Adrenal gland (tissue), 12 donors: Measurements from ENCODE around the gene NXPH1. TPM values are rescaled to one million over a fixed set of nuclear protein-coding genes. Genes with fewer than 3 reads are reported as not detected.

Experiments
- DNase-seq, 7 donors: peaks; one replicate each; pipeline ENCODE4 v3.0.0-alpha.2; 2019 to 2020
- H3K27ac ChIP-seq, 5 donors: fragments of 200-600 bp; sonication (generic) in 4 of 5; 1 replicate in 3 of 5; 2 replicates in 2 of 5; pipeline versions ENCODE4 v1.5.1 to v1.8.0; 2016 to 2020; ENCODE audit warnings: mild to moderate bottlenecking in 1 of 5
- H3K27me3 ChIP-seq: fragments of 200-600 bp; 2 replicates; pipeline ENCODE4 v1.8.0; 2021
- H3K36me3 ChIP-seq, 2 donors: fragments of 200-600 bp; replicated peaks in 1 of 2; 1 replicate in 1 of 2; 2 replicates in 1 of 2; pipeline versions ENCODE4 v1.5.1 to v1.8.0; 2018 to 2022
- H3K4me1 ChIP-seq, 2 donors: fragments of 200-600 bp; replicated peaks in 1 of 2; 1 replicate in 1 of 2; 2 replicates in 1 of 2; pipeline versions ENCODE4 v1.5.1 to v1.8.0; 2018 to 2021
- H3K4me3 ChIP-seq, 4 donors: fragments of 200-600 bp; sonication (generic) in 3 of 4; one replicate each; pipeline ENCODE4 v1.5.1; 2016 to 2018
- H3K9me3 ChIP-seq, 3 donors: fragments of 200-600 bp; sonication (generic) in 1 of 3; replicated peaks in 1 of 3; 1 replicate in 2 of 3; 2 replicates in 1 of 3; pipeline versions ENCODE4 v1.5.1 to v1.8.0; 2016 to 2021
- CTCF ChIP-seq, 6 experiments: fragments of 450-650 bp in 4 of 6; fragments of 200-600 bp in 2 of 6; sonication (generic) in 1 of 6; IDR thresholded peaks; 1 replicate in 5 of 6; 2 replicates in 1 of 6; pipeline versions ENCODE4 v1.5.1 to v1.8.0; 2016 to 2021; ENCODE audit warnings: antibody characterized with exemption in 6 of 6, mild to moderate bottlenecking in 2 of 6, moderate library complexity in 1 of 6
- POLR2A ChIP-seq, 2 donors: fragments of 450-650 bp; IDR thresholded peaks; one replicate each; pipeline ENCODE4 v1.6.1; 2017; ENCODE audit warnings: antibody characterized with exemption in 2 of 2, mild to moderate bottlenecking in 2 of 2, moderate library complexity in 1 of 2
- WGBS, 4 donors: extraction: QIAGEN DNeasy Blood & Tissue Kit in 2 of 4; methylation state at CpG; one replicate each; pipeline versions ENCODE4 v1.1.5 to v1.1.7; 2013 to 2017; 5-methylcytosine and 5-hydroxymethylcytosine counted together
- intact Hi-C, 2 donors: fragments of 100-400 bp; cut with DNase I; formaldehyde crosslinking; loops; one replicate each; pipeline versions ENCODE4 v1.14.1 to v1.15.0; 2022 to 2023
- polyA plus RNA-seq, 3 donors: library from polyadenylated mRNA; stranded (reverse); fragments of 200-250 nt in 2 of 3; fragments of 350-450 nt in 1 of 3; fragmentation: Illumina TruSeq in 1 of 3; extraction: RNeasy Lipid Tissue Mini Kit (QIAGEN cat#74804) in 1 of 3; gene quantifications; one replicate each; pipeline ENCODE4 v1.2.3, GENCODE V29; 2013 to 2014
- total RNA-seq, 9 donors: library from RNA; depleted of rRNA in 4 of 9; stranded (reverse); fragments of >200 nt in 4 of 9; fragments of 120-200 nt in 1 of 9; fragmentation: NEBNext Ultra II Directional in 1 of 9; extraction: Animal tissue kit (Norgen Biotek cat#: 25700) in 1 of 9; gene quantifications; one replicate each; pipeline versions ENCODE4 v1.1.0 to v1.2.4, GENCODE V29; 2013 to 2023
- donor health status: healthy with polysubstance abuse.
- donor health status: Bipolar disorder and iron deficiency.
- donor health status: DM: yes; HTN: yes; CAD: no.
- donor health status: DM: no; HTN: no; CAD: no.
- donor health status: DM: no; HTN: no; CAD: no.
- donor health status: DM: yes; HTN: yes; CAD: no.

The NXPH1 gene
- total and polyA plus RNA-seq, 12 donors, result 6.8 to 80.2 (median 40.7) TPM

GRCh38 chr7:8435590-8436545 is 2.5 kb downstream of the NXPH1 start:
- no peaks in the 10 kb centered on the region for H3K36me3 ChIP-seq
- no peaks in the 10 kb centered on the region for H3K9me3 ChIP-seq
- no peaks in the 10 kb centered on the region for H3K4me1 ChIP-seq
- TF ChIP-seq POLR2A (IDR thresholded peaks at IDR 0.05) (no peak), CTCF (IDR thresholded peaks at IDR 0.05) (no peak)
- peak in 1 of 7 donors; percentile 54 for DNase-seq
- WGBS, 4 donors, result 37 to 44% (median 41%) methylated on average over 32 to 33 of the region's 33 CpGs
- H3K27me3 ChIP-seq, result peaks cover 4% of the 10 kb centered on the region
- H3K27ac ChIP-seq, result peak overlapping the region in 1 of 5 donors; percentile 72
- peak overlapping the region in 2 of 4 donors; percentile 36 to 65 for H3K4me3 ChIP-seq
- intact Hi-C loops, result loop anchor here (5.0 to 10.0 kb wide), 2 partner anchors 279 to 286 kb away; no protein-coding TSS in a partner anchor

- intact Hi-C loops, result loop anchor here (5.0 to 10.0 kb wide), 2 partner anchors 278 to 285 kb away; no protein-coding TSS in a partner anchor
- peak; percentile 52 to 60 (median 54) for TF ChIP-seq CTCF (IDR thresholded peaks at IDR 0.05)
- TF ChIP-seq POLR2A (IDR thresholded peaks at IDR 0.05), result no peak
Observed at GRCh38 chr7:8436965-8437364, 3.6 kb downstream of the NXPH1 start.

GRCh38 chr7:8437606-8438005 is 4.2 kb downstream of the NXPH1 start:
- Histone ChIP-seq H3K27ac (no peak overlapping the region), H3K27me3 (peaks cover 9% of the 10 kb centered on the region), H3K9me3 (no peaks in the 10 kb centered on the region), H3K36me3 (no peaks in the 10 kb centered on the region), H3K4me1 (peaks cover 0 to 3% of the 10 kb centered on the region in 2 donors), H3K4me3 (no peak overlapping the region)
- 39 to 60% (median 52%) methylated on average over 8 of the region's 8 CpGs for WGBS, 4 donors
- intact Hi-C loops, result loop anchor here (5.0 to 10.0 kb wide), 2 partner anchors 277 to 285 kb away; no protein-coding TSS in a partner anchor
- TF ChIP-seq POLR2A (IDR thresholded peaks at IDR 0.05) (no peak), CTCF (IDR thresholded peaks at IDR 0.05) (no peak)
- no peak for DNase-seq

More at GRCh38 chr7:8436965-8437364, 3.6 kb downstream of the NXPH1 start:
- H3K27ac ChIP-seq, result no peak overlapping the region
- H3K36me3 ChIP-seq, result no peaks in the 10 kb centered on the region
- H3K9me3 ChIP-seq, result no peaks in the 10 kb centered on the region
- H3K27me3 ChIP-seq, result peaks cover 6% of the 10 kb centered on the region
- peak; percentile 28 to 73 (median 36) for DNase-seq
- H3K4me3 ChIP-seq, result peak overlapping the region in 1 of 4 donors; percentile 11
- 18 to 31% (median 29%) methylated on average over 12 to 15 of the region's 15 CpGs for WGBS, 4 donors
- no peaks in the 10 kb centered on the region for H3K4me1 ChIP-seq

- TF ChIP-seq CTCF (IDR thresholded peaks at IDR 0.05) (no peak), POLR2A (IDR thresholded peaks at IDR 0.05) (no peak)
- WGBS, 4 donors, result 48 to 64% (median 55%) methylated on average over 8 of the region's 8 CpGs
- intact Hi-C loops, result no loop called here
Observed at GRCh38 chr7:8440670-8441069, 7.3 kb downstream of the NXPH1 start.

More at GRCh38 chr7:8440670-8441069, 7.3 kb downstream of the NXPH1 start:
- Histone ChIP-seq H3K4me3 (no peak overlapping the region), H3K27me3 (peaks cover 5% of the 10 kb centered on the region), H3K9me3 (no peaks in the 10 kb centered on the region), H3K36me3 (no peaks in the 10 kb centered on the region), H3K4me1 (peaks cover 0 to 4% of the 10 kb centered on the region in 2 donors), H3K27ac (no peak overlapping the region)
- DNase-seq, result no peak
